HG03520 (cell line): ENCODE data around the gene FHL5.
"Not testable (repeated sequence)": the region's sequence is repeated elsewhere in the genome, so short reads cannot be mapped to it uniquely, and the experiment has no call there.

Source experiments
- ATAC-seq: cut with Tn5 transposase; IDR thresholded peaks from one replicate; pipeline ENCODE4 v1.9.1; 2021; ENCODE audit warnings: mild to moderate bottlenecking, moderate library complexity; ENCODE audit not compliant: unreplicated experiment

FHL5 gene

GRCh38 chr6:96608074-96608473 lies 45.1 kb downstream of the FHL5 start:
- no peak for ATAC-seq

- ATAC-seq: peak; percentile 48
Measured at GRCh38 chr6:96610019-96610418, 47.1 kb downstream of the FHL5 start.

- ATAC-seq: peak; percentile 74
Measured at GRCh38 chr6:96611342-96611991, 48.5 kb downstream of the FHL5 start.

DNA sequence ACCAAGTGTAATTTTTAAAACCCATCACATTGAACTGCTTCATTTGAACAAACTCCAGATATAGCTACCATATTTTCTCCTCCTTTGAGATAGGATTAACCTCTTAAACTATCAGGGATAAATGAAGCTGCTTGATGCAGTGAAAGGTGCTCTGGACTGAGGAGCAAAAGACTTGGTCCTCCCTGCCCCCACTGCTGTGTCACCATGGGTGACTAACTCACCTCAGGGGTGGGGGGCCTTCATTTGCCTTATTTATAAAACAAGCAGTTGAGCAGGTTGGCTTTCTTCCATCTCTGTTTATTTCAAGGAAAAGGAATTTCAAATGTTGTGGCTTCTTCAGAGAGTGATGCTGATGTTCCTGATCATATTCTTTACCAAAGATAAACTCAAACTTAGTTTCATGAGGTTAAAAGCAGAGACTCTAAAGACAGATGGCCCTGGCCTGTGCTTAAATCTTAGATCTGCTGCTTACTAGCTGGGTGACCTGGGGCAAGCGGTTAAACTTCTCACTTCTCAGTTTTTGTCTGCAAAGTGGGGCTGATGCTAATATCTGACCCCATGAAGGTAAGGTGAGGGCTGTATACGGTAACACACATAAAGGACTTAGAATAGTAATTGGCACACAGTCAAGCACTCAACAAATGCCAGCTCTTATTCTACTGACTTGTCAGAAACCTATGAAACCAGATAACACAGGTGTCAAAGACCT lies 50.5 kb downstream of the FHL5 start:
- ATAC-seq: no peak

GRCh38 chr6:96620851-96621250 lies 57.9 kb downstream of the FHL5 start:
- no peak for ATAC-seq

DNA sequence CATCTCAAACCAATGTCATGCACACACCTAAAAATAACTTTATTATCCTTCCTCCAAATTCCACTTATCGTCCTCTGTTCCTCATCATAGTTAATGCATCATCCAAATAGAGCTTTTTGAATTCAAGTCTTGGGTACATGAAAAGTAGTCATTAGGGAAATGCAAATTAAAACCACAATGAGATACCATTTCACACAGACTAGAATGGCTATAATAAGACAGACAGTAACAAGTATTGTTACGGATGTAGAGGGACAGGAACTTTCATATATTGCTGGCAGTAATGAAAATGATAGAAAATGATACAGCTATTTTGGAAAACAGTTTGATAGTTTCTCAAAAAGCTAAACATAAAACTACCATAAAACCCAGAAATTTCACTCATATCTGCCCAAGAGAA lies 59.1 kb downstream of the FHL5 start:
- no peak for ATAC-seq

DNA sequence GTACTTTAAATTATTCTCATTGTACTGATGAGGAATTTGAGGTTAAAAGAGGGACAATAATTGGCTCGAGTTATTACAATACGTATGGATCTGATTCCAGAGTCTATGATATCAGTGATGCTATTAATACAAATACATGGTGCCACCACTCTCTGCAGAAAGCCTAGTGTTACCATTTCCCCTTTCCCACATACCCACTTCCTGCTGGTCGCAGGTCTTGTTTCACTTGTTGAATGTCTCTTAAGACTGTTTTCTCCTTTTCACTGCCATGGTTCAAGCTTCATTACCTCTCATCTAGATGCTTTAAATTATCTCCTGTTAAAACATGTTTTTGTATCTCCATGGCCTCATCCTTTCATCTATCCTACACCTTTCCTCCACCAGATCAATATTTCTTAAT lies 62.0 kb downstream of the FHL5 start:
- no peak for ATAC-seq

GRCh38 chr6:96626759-96627364 lies 63.9 kb downstream of the FHL5 start:
- peak; percentile 93 for ATAC-seq

- no peak for ATAC-seq
Measured at GRCh38 chr6:96631248-96631647, 68.3 kb downstream of the FHL5 start.

- not testable (repeated sequence) for ATAC-seq
Measured at GRCh38 chr6:96637979-96638378, 75.1 kb downstream of the FHL5 start.

- ATAC-seq: no peak
Measured at GRCh38 chr6:96645106-96645505, 82.2 kb downstream of the FHL5 start.

DNA sequence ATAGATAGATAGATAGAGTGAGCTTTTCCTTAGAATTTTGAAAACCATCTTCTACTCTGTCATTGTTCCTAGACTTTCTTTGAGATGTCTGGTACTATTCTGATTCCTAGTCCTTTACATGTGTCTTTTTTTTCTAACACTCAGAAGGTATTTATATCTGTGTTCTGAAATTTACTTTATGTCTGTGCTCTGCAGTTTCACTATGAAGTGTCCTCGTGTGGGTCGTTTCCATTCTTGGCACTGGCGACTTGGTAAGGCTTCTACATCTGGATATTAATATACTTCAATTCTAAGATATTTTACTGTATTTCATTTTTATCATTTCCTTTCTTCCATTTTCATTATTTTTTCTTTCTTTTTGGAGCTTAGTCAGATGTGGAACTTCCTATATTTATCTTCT lies 87.0 kb downstream of the FHL5 start:
- peak; percentile 71 for ATAC-seq

- no peak for ATAC-seq
Measured at GRCh38 chr6:96651816-96652215, 88.9 kb downstream of the FHL5 start.

DNA sequence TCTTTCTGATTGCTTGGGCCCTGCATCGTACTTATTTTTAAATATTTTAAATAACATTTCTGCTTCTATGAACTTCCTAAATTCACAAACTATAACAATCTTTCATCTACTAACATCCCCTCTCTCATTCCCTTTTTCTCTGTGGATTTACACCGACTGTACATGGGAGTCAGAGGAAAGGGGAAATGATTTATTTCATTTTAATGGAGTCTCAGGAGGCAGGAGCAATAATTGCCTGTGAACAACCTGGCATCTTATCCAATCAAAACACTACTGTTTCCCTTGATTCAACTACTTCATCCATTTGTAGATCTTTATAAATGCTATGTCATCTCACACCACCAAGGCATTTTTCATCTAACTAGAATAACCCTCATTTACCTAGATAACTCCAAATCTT lies 89.6 kb downstream of the FHL5 start:
- ATAC-seq: no peak

DNA sequence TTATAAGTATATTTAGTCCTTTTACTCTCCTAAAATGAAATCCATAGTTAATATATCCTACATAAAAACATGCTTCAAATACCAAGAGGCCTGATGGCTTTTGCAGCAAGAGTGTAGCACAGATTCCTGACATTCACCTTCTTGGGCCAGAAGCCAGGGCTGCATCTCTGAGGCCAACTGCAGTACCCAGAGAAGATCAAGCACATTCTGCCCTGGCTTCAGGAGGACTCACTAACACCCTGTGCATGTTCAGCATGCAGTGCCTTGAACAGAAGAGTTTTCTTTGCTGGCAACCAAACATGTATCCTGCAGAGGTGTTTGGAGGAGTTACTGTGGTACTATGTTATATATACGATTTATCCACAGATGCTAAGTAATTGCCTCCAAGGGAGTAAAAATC lies 90.3 kb downstream of the FHL5 start:
- no peak for ATAC-seq

DNA sequence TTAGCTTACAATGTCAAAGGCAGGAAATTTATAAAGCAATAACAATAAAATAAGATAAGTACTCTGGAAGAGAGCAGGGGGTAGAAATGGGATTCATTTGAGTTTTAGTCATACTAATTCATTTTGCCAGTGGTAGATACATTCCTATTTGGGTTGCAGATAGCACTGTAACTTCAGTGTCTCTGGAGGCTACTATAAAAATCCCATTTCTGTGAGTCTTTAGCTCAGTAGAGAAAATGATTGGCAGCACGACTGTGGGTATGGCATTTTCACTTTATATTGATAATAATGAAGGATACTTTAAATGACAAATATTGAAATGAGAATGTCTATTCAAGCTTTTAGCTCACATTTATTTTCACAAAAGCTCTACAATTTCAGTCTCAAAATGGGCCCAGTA lies 93.6 kb downstream of the FHL5 start:
- ATAC-seq: no peak

DNA sequence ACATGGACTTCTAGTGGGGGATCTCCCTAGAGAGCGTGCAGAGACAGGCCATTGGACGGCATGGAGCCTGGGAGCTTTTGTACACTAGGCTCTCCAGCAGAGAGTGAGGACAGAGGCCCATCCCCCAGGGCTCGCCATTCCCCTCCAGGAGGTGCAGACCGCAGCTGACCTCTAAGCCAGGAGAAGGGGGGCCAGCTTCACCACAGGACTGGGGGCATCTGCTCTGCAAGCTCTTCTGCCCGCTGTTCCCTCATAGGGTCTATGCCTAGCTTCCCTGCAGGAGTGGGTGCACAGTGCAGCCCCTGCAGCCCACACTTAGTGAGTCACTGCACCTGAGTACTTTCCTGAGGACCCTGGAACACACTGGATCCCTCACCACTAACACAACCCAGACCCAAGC lies 94.4 kb downstream of the FHL5 start:
- ATAC-seq: no peak

DNA sequence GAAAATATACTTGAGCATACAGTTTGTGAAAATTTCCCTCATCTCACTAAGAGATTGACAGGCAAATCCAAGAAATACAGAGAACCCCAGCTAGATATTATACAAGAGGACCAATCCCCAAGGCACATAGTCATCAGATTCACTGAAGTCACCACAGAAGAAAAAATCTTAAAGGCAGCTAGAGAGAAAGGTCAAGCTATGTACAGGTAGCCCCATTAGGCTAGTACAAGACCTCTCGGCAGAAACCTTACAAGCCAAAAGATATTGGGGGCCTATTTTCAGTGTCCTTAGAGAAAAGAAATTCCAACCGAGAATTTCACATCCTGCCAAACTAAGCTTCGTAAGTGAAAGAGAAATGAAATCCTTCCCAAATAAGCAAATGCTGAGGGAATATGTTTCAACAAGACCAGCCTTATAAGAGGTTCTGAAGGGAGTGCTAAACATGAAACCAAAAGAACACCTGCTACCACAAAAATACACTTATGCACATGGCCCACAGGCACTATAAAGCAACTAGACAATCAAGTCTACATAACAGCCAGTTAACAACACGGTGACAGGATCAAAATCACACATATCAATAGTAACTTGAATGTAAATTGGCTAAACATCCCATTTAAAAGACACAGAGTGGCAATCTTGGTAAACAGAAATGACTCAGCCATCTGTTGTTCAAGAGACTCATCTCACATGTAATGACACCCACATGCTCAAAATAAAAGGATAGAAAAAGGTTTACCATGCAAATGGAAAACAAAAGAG lies 96.3 kb downstream of the FHL5 start:
- peak; percentile 64 for ATAC-seq
